DND-41 (cell line): ENCODE measurements around the gene ZP1.

ENCODE experiments used
- EZH2 ChIP-seq: IDR thresholded peaks from 3 replicates; pipeline ENCODE4 v1.6.1; 2012; ENCODE audit warnings: borderline replicate concordance, low read depth, mild to moderate bottlenecking, moderate library complexity, low read length, inconsistent platforms; ENCODE audit not compliant: severe bottlenecking
- TF ChIP-seq, protein P1 (sequence below): IDR thresholded peaks from 2 replicates; pipeline ENCODE4 v1.5.1; 2012; ENCODE audit warnings: borderline replicate concordance, low read length, moderate library complexity, mild to moderate bottlenecking; ENCODE audit not compliant: poor library complexity, severe bottlenecking; ENCODE audit errors: extremely low read depth

DNA sequence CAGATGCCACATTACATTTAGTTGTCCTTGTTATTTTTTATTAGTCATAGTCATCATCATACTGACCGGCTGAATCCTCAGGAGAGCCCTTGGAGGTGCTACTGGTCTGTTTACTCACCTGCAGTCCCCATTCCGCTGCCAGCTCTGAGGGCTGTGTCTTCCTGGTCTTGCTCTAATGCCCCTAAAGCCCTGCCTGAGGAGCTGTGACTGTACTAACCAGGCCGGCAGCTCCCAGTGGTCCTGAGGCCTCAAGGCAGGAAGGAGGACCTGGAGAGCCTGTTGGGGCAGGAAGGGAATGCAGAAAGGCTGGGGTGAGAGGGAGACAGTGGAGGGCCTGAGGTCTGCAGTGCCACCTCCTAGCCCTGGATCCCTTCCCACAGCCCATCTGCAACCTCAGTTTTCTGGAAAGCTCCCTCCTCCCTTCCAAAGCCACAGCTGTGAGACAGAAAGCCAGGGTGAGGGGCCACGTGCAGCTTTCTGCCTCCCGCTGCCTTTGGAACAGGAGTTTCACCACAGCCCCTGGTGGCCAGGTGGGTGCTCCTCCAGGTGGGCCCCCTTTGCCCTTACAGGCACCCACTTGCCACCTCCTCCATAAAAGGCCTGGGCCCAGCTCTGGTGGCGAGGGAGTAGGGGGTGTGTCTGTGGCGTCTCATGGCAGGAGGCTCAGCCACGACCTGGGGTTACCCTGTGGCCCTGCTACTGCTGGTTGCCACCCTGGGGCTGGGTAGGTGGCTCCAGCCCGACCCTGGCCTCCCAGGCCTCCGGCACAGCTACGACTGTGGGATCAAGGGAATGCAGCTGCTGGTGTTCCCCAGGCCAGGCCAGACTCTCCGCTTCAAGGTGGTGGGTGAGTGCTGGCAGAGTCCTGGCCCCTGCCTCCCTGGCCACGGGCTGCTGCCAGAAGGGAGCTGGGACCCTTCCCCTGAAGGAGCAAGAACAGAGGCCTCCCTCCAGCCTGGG, at the start of gene ZP1:
- TF ChIP-seq, protein P1, sequence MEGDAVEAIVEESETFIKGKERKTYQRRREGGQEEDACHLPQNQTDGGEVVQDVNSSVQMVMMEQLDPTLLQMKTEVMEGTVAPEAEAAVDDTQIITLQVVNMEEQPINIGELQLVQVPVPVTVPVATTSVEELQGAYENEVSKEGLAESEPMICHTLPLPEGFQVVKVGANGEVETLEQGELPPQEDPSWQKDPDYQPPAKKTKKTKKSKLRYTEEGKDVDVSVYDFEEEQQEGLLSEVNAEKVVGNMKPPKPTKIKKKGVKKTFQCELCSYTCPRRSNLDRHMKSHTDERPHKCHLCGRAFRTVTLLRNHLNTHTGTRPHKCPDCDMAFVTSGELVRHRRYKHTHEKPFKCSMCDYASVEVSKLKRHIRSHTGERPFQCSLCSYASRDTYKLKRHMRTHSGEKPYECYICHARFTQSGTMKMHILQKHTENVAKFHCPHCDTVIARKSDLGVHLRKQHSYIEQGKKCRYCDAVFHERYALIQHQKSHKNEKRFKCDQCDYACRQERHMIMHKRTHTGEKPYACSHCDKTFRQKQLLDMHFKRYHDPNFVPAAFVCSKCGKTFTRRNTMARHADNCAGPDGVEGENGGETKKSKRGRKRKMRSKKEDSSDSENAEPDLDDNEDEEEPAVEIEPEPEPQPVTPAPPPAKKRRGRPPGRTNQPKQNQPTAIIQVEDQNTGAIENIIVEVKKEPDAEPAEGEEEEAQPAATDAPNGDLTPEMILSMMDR, result no peak
- no peak for TF ChIP-seq EZH2
